ENCODE data around the gene GPR142. TPM values are rescaled to one million over a fixed set of nuclear protein-coding genes. Genes with fewer than 3 reads are reported as not detected.
"Not testable (repeated sequence)": the region's sequence is repeated elsewhere in the genome, so short reads cannot be mapped to it uniquely, and the experiment has no call there.

The GPR142 gene
- total and polyA plus RNA-seq, 4 experiments from 2014 or later: not detected

DNA sequence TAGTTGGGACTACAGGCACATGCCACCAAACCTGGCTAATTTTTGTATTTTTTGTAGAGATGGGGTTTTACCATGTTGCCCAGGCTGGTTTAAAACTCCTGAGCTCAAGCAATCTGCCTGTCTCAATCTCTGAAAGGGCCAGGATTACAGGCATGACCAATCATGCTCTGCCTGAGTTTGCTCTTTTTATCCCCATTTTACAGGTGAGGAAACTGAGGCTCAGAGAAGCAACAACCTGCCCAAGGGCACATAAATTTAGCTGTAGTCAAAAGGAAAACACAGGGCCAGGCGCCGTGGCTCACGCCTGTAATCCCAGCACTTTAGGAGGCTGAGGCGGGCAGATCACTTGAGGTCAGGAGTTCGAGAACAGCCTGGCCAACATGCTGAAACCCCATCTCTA lies 38.0 kb downstream of the GPR142 start:
- H3K36me3 ChIP-seq (ENCODE audit: insufficient read depth, low read length); H3K36me3 Mint-ChIP-seq; CTCF ChIA-PET (ENCODE audit: partially characterized antibody); H3K9me3 ChIP-seq (ENCODE audit: control insufficient read depth in 1 of 2, low read length in 2 of 2); intact Hi-C loops (cut with micrococcal nuclease); H3K27ac Mint-ChIP-seq; H3K27me3 ChIP-seq (ENCODE audit: insufficient read depth, low read length); H3K27me3 Mint-ChIP-seq; DNase-seq; H3K9me3 Mint-ChIP-seq; H3K4me1 ChIP-seq (ENCODE audit: insufficient read depth, low read length); H3K4me1 Mint-ChIP-seq; H3K4me3 Mint-ChIP-seq; H3K4me3 ChIP-seq (ENCODE audit: low read length in 2 of 2); H3K27ac ChIP-seq (ENCODE audit: low read depth, low read length); POLR2A ChIA-PET (ENCODE audit: partially characterized antibody): not testable (repeated sequence)

DNA sequence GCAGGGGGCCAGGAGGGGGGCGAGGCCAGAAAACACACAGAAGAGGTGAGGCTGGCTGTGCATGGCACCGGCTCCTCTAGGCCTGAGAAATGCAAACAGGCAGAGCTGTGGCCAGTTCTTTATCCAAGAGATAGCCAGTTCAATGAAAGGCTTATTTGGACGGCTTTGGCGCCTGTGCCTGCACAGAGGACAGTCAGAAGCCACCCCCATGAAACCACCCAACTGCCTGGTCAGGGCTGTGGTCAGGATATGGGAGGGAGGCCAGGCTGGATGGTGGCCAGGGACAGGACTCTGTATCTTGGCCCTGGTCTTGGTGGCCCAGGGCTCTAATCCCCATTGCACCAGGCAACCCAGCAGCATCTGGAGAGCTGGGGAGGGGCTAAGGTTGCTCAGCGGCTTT lies 40.1 kb downstream of the GPR142 start:
- H3K27me3 ChIP-seq (ENCODE audit: insufficient read depth, low read length): no peaks in the 10 kb centered on the region
- Mint-ChIP-seq H3K4me3 (no peak overlapping the region), H3K9me3 (peaks cover 0 to 4% (median 0%) of the 10 kb centered on the region in 8 donors), H3K4me1 (no peaks in the 10 kb centered on the region), H3K36me3 (no peaks in the 10 kb centered on the region), H3K27ac (no peak overlapping the region), H3K27me3 (peaks cover 5 to 8% of the 10 kb centered on the region in 2 donors)
- intact Hi-C loops (cut with micrococcal nuclease): no loop called here
- CTCF ChIA-PET (ENCODE audit: partially characterized antibody): no interaction called here
- no peak for DNase-seq
- no peak overlapping the region for H3K27ac ChIP-seq (ENCODE audit: low read depth, low read length)
- POLR2A ChIA-PET (ENCODE audit: partially characterized antibody): no interaction called here
- H3K9me3 ChIP-seq (ENCODE audit: control insufficient read depth in 1 of 2, low read length in 2 of 2): no peaks in the 10 kb centered on the region
- no peak overlapping the region for H3K4me3 ChIP-seq (ENCODE audit: low read length in 2 of 2)
- H3K36me3 ChIP-seq (ENCODE audit: insufficient read depth, low read length): no peaks in the 10 kb centered on the region
- no peaks in the 10 kb centered on the region for H3K4me1 ChIP-seq (ENCODE audit: insufficient read depth, low read length)

DNA sequence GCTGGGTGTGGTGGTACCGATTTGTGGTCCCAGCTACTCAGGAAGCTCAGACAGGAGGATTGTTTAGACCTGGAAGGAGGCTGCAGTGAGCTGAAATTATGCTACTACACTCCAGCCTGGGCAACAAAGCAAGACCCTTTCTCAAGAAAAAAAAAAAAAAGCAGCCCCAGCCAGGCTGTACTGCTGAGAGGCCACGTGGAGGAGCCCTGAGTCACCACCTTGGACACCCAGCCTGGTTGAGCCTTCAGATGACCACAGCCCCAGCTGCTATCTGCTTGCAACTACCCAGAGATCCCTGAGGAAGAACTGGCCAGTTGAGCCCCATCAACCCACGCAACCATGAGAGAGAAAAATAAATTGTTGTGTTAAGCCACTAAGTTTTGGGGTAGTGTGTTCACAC lies 41.0 kb downstream of the GPR142 start:
- intact Hi-C loops (cut with micrococcal nuclease): no loop called here
- Histone ChIP-seq H3K4me3 (ENCODE audit: low read length in 2 of 2) (no peak overlapping the region), H3K27me3 (ENCODE audit: insufficient read depth, low read length) (no peaks in the 10 kb centered on the region), H3K27ac (ENCODE audit: low read depth, low read length) (no peak overlapping the region), H3K4me1 (ENCODE audit: insufficient read depth, low read length) (no peaks in the 10 kb centered on the region), H3K36me3 (ENCODE audit: insufficient read depth, low read length) (no peaks in the 10 kb centered on the region), H3K9me3 (ENCODE audit: control insufficient read depth in 1 of 2, low read length in 2 of 2) (no peaks in the 10 kb centered on the region)
- no peak overlapping the region for H3K27ac Mint-ChIP-seq
- H3K9me3 Mint-ChIP-seq: peaks cover 0 to 4% (median 0%) of the 10 kb centered on the region in 8 donors
- H3K36me3 Mint-ChIP-seq: no peaks in the 10 kb centered on the region
- DNase-seq: no peak
- H3K27me3 Mint-ChIP-seq: peaks cover 5 to 9% of the 10 kb centered on the region in 2 donors
- POLR2A ChIA-PET (ENCODE audit: partially characterized antibody): no interaction called here
- CTCF ChIA-PET (ENCODE audit: partially characterized antibody): no interaction called here
- no peak overlapping the region for H3K4me3 Mint-ChIP-seq
- no peaks in the 10 kb centered on the region for H3K4me1 Mint-ChIP-seq

DNA sequence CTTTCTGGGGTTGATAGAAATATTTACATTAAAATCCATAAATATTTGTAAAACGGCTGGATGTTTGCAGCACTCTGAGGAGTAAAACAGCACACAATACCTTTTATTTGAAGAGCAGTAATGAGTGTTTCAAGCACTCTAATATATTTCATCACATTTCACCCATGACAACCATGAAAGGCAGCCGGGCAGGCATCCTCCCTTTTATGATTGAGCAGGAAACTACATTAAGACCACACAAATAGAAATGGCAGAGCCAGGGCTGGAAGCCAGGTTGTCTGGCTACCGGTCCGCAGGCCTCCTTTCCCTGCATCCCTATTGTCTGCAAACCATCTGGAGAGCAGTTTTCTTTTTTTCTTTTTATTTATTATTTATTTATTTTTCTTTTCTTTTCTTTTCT lies 41.5 kb downstream of the GPR142 start:
- no peak overlapping the region for H3K4me3 Mint-ChIP-seq
- H3K27me3 Mint-ChIP-seq: peaks cover 8 to 12% of the 10 kb centered on the region in 2 donors
- no peaks in the 10 kb centered on the region for H3K4me1 Mint-ChIP-seq
- H3K27ac Mint-ChIP-seq: no peak overlapping the region
- intact Hi-C loops (cut with micrococcal nuclease): no loop called here
- H3K9me3 Mint-ChIP-seq: peaks cover 0 to 4% (median 0%) of the 10 kb centered on the region in 8 donors
- Histone ChIP-seq H3K27me3 (ENCODE audit: insufficient read depth, low read length) (no peaks in the 10 kb centered on the region), H3K36me3 (ENCODE audit: insufficient read depth, low read length) (no peaks in the 10 kb centered on the region), H3K4me1 (ENCODE audit: insufficient read depth, low read length) (no peaks in the 10 kb centered on the region), H3K9me3 (ENCODE audit: control insufficient read depth in 1 of 2, low read length in 2 of 2) (no peaks in the 10 kb centered on the region), H3K27ac (ENCODE audit: low read depth, low read length) (no peak overlapping the region), H3K4me3 (ENCODE audit: low read length in 2 of 2) (no peak overlapping the region)
- no peak for DNase-seq
- ChIA-PET CTCF (ENCODE audit: partially characterized antibody) (no interaction called here), POLR2A (ENCODE audit: partially characterized antibody) (no interaction called here)
- H3K36me3 Mint-ChIP-seq: no peaks in the 10 kb centered on the region

DNA sequence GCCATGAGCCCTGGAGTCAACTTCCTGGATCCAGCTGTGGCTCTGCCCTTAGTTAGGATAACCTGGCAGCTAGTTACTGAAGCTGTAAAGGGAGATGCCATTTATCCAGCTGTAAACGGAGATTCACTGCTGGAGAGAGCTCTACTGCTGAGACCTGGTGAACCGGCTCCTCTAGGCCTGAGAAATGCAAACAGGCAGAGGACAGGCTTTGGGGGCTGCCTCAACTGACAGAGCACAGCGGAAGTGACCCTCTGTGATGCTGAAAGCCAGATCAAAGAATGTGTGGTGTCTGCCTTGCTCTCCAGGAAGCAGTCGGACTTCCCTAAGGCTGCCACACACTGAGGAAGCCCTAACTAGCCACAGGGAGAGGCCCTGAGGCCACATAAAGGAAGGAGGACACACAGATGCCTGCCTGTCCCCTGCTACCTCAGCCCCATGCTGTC lies 42.7 kb downstream of the GPR142 start:
- H3K4me3 ChIP-seq (ENCODE audit: low read length in 2 of 2): no peak overlapping the region
- Mint-ChIP-seq H3K4me1 (peaks cover 0 to 1% (median 0%) of the 10 kb centered on the region in 4 donors), H3K27me3 (peaks cover 11% of the 10 kb centered on the region in 2 donors), H3K4me3 (no peak overlapping the region), H3K36me3 (no peaks in the 10 kb centered on the region), H3K27ac (no peak overlapping the region), H3K9me3 (peaks cover 0 to 4% (median 0%) of the 10 kb centered on the region in 8 donors)
- no peak for DNase-seq
- POLR2A ChIA-PET (ENCODE audit: partially characterized antibody): no interaction called here
- H3K36me3 ChIP-seq (ENCODE audit: insufficient read depth, low read length): no peaks in the 10 kb centered on the region
- no peaks in the 10 kb centered on the region for H3K4me1 ChIP-seq (ENCODE audit: insufficient read depth, low read length)
- H3K9me3 ChIP-seq (ENCODE audit: control insufficient read depth in 1 of 2, low read length in 2 of 2): no peaks in the 10 kb centered on the region
- intact Hi-C loops (cut with micrococcal nuclease): no loop called here
- no peak overlapping the region for H3K27ac ChIP-seq (ENCODE audit: low read depth, low read length)
- CTCF ChIA-PET (ENCODE audit: partially characterized antibody): no interaction called here
- no peaks in the 10 kb centered on the region for H3K27me3 ChIP-seq (ENCODE audit: insufficient read depth, low read length)

DNA sequence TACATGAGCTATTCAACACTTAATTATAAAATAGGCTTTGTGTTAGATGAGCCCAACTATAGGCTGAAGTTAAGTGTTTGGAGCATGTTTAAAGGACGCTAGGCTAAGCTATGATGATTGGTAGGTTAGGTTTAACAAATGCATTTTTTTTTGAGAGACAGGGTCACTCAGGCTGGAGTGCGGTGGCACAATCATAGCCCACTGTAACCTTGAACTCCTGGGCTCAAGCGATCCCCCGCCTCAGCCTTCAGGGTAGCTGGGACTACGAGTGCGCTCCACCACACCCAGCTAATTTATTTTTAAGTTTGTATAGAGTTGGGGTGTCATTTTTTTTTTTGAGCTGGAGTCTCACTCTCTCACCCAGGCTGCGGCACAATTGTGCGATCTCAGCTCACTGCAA lies 45.3 kb downstream of the GPR142 start:
- Mint-ChIP-seq H3K4me1 (peaks cover 0 to 1% (median 0%) of the 10 kb centered on the region in 4 donors), H3K9me3 (peaks cover 0 to 4% (median 0%) of the 10 kb centered on the region in 8 donors), H3K27ac (no peak overlapping the region), H3K36me3 (no peaks in the 10 kb centered on the region), H3K27me3 (peaks cover 11 to 16% of the 10 kb centered on the region in 2 donors), H3K4me3 (no peak overlapping the region)
- intact Hi-C loops (cut with micrococcal nuclease): no loop called here
- no peaks in the 10 kb centered on the region for H3K27me3 ChIP-seq (ENCODE audit: insufficient read depth, low read length)
- no peaks in the 10 kb centered on the region for H3K9me3 ChIP-seq (ENCODE audit: control insufficient read depth in 1 of 2, low read length in 2 of 2)
- no peak for DNase-seq
- ChIA-PET POLR2A (ENCODE audit: partially characterized antibody) (no interaction called here), CTCF (ENCODE audit: partially characterized antibody) (no interaction called here)
- no peaks in the 10 kb centered on the region for H3K36me3 ChIP-seq (ENCODE audit: insufficient read depth, low read length)
- H3K27ac ChIP-seq (ENCODE audit: low read depth, low read length): no peak overlapping the region
- no peak overlapping the region for H3K4me3 ChIP-seq (ENCODE audit: low read length in 2 of 2)
- no peaks in the 10 kb centered on the region for H3K4me1 ChIP-seq (ENCODE audit: insufficient read depth, low read length)

DNA sequence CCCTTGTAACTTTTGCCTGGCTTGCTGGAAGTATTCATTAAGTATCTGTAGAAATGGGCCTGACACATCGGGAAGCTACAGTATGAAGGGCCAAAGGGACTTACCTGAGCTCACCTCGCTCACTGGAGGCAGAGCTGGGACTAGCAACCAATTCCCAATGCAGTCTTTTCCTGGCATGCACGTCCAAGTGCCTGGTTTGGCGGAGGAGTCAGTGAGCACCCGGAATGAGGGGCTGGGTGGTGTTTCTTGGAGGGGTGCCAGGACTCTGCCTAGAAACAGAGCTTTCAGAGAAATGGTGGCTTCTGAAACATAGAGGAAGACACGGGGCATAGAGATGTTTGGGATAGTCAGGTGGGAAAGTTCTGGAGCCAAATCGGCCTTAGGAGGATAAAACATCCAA lies 46.2 kb downstream of the GPR142 start:
- no peak for DNase-seq
- Histone ChIP-seq H3K27me3 (ENCODE audit: insufficient read depth, low read length) (no peaks in the 10 kb centered on the region), H3K36me3 (ENCODE audit: insufficient read depth, low read length) (no peaks in the 10 kb centered on the region), H3K9me3 (ENCODE audit: control insufficient read depth in 1 of 2, low read length in 2 of 2) (no peaks in the 10 kb centered on the region), H3K4me3 (ENCODE audit: low read length in 2 of 2) (no peak overlapping the region), H3K4me1 (ENCODE audit: insufficient read depth, low read length) (no peaks in the 10 kb centered on the region), H3K27ac (ENCODE audit: low read depth, low read length) (no peak overlapping the region)
- Mint-ChIP-seq H3K4me1 (peaks cover 0 to 1% (median 0%) of the 10 kb centered on the region in 4 donors), H3K9me3 (peaks cover 0 to 4% (median 0%) of the 10 kb centered on the region in 8 donors), H3K27ac (peak overlapping the region in 1 of 7 donors; percentile 10), H3K36me3 (no peaks in the 10 kb centered on the region), H3K4me3 (no peak overlapping the region), H3K27me3 (peaks cover 11 to 16% of the 10 kb centered on the region in 2 donors)
- ChIA-PET POLR2A (ENCODE audit: partially characterized antibody) (no interaction called here), CTCF (ENCODE audit: partially characterized antibody) (no interaction called here)
- intact Hi-C loops (cut with micrococcal nuclease): no loop called here

DNA sequence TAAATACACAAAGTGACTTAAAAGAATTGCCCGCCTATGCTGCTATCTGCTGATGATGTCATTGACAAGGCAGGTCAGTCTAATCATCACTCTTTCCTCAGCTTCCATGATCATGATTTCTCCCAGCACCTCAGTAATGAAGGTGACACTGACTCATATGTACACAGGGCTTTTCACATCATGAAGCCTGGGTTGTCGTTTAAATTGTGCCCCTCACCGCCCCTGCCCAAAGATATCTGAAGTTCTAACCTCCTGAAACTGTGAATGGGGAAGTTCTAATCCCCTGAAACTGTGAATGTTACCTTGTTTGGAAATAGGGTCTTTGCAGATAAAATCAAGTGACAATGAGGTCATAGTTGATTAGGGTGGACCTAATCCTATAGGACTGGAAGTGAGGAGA lies 47.2 kb downstream of the GPR142 start:
- no peak for DNase-seq
- H3K27ac ChIP-seq (ENCODE audit: low read depth, low read length): no peak overlapping the region
- peaks cover 0 to 4% (median 0%) of the 10 kb centered on the region in 8 donors for H3K9me3 Mint-ChIP-seq

More for the DNA sequence above, 47.2 kb downstream of the GPR142 start:
- H3K36me3 ChIP-seq (ENCODE audit: insufficient read depth, low read length): no peaks in the 10 kb centered on the region
- H3K4me3 ChIP-seq (ENCODE audit: low read length in 2 of 2): no peak overlapping the region
- no peaks in the 10 kb centered on the region for H3K9me3 ChIP-seq (ENCODE audit: control insufficient read depth in 1 of 2, low read length in 2 of 2)
- Mint-ChIP-seq H3K4me1 (peaks cover 0 to 1% (median 0%) of the 10 kb centered on the region in 4 donors), H3K36me3 (no peaks in the 10 kb centered on the region), H3K27ac (no peak overlapping the region), H3K4me3 (no peak overlapping the region), H3K27me3 (peaks cover 11 to 16% of the 10 kb centered on the region in 2 donors)
- no peaks in the 10 kb centered on the region for H3K27me3 ChIP-seq (ENCODE audit: insufficient read depth, low read length)
- CTCF ChIA-PET (ENCODE audit: partially characterized antibody): no interaction called here
- no peaks in the 10 kb centered on the region for H3K4me1 ChIP-seq (ENCODE audit: insufficient read depth, low read length)
- POLR2A ChIA-PET (ENCODE audit: partially characterized antibody): no interaction called here
- intact Hi-C loops (cut with micrococcal nuclease): no loop called here

All from CD4-positive, alpha-beta memory T cell (primary cell).